Measurements from ENCODE around the gene NACC2. TPM values are rescaled to one million over a fixed set of nuclear protein-coding genes. Genes with fewer than 3 reads are reported as not detected.

Gene NACC2
- total and polyA plus RNA-seq, 9 of the 15 experiments (the other 6 are each of a cell fraction or from before 2014, with no cell fraction given), result 0.70 to 25.1 (median 5.6) TPM

GRCh38 chr9:135992486-135993408, 102.3 kb downstream of the NACC2 start (continued):
- no peak for TF ChIP-seq ZNF609 (CRISPR knock-in tag; IDR thresholded peaks at IDR 0.05; ENCODE audit: borderline replicate concordance)
- TF ChIP-seq, protein P1, sequence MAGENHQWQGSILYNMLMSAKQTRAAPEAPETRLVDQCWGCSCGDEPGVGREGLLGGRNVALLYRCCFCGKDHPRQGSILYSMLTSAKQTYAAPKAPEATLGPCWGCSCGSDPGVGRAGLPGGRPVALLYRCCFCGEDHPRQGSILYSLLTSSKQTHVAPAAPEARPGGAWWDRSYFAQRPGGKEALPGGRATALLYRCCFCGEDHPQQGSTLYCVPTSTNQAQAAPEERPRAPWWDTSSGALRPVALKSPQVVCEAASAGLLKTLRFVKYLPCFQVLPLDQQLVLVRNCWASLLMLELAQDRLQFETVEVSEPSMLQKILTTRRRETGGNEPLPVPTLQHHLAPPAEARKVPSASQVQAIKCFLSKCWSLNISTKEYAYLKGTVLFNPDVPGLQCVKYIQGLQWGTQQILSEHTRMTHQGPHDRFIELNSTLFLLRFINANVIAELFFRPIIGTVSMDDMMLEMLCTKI (IDR thresholded peaks at IDR 0.05; ENCODE audit: partially characterized antibody), result no peak
- TF ChIP-seq FOXK2 (conservative IDR thresholded peaks at IDR 0.05 in 1 of 2, IDR thresholded peaks at IDR 0.05 in 1 of 2; ENCODE audit: low read depth in 2 of 2), result no peak
- TF ChIP-seq RBM39 (optimal IDR thresholded peaks at IDR 0.05; ENCODE audit: low read depth, low read length), result no peak
- peak; percentile 96 for TF ChIP-seq BCOR (IDR thresholded peaks at IDR 0.05)
- TF ChIP-seq ZNF24 (IDR thresholded peaks at IDR 0.05), result no peak
- TF ChIP-seq NONO (IDR thresholded peaks at IDR 0.05; ENCODE audit: low read depth in 2 of 2, low read length in 1 of 2), result 0 out of 4 replicates have a peak, but pooled peaks of 1 of the 2 experiments have one; percentile 32
- TF ChIP-seq ZNF143 (CRISPR knock-in tag; IDR thresholded peaks at IDR 0.05), result no peak
- no peak for TF ChIP-seq RBM34 (IDR thresholded peaks at IDR 0.05; ENCODE audit: borderline replicate concordance, insufficient read depth, low read length)
- TF ChIP-seq HNRNPH1 (optimal IDR thresholded peaks at IDR 0.05; ENCODE audit: low read depth, low read length), result no peak
- TF ChIP-seq RAD21 (CRISPR knock-in tag; conservative IDR thresholded peaks at IDR 0.05 in 1 of 2, IDR thresholded peaks at IDR 0.05 in 1 of 2), result peak in 1 of 2 experiments; percentile 22; a peak in 1 of 4 replicates
- no peak for TF ChIP-seq SRSF9 (IDR thresholded peaks at IDR 0.05; ENCODE audit: borderline replicate concordance, low read depth, low read length)
- peak; percentile 79 for TF ChIP-seq EP300 (IDR thresholded peaks at IDR 0.05; ENCODE audit: low read length)
- peak; percentile 53; the same call in 1 of the 2 replicates for TF ChIP-seq ATF7 (IDR thresholded peaks at IDR 0.05)
- no peak for TF ChIP-seq ESRRB (CRISPR knock-in tag; IDR thresholded peaks at IDR 0.05; ENCODE audit: borderline replicate concordance)
- peak; percentile 12 for TF ChIP-seq RB1 (IDR thresholded peaks at IDR 0.05; ENCODE audit: low read depth)
- TF ChIP-seq TEAD4 (IDR thresholded peaks at IDR 0.05; ENCODE audit: low read length), result peak; percentile 84
- TF ChIP-seq TEAD4 (CRISPR knock-in tag; IDR thresholded peaks at IDR 0.05; ENCODE audit: borderline replicate concordance), result no peak
- TF ChIP-seq ZKSCAN1 (IDR thresholded peaks at IDR 0.05; ENCODE audit: low read depth, low read length), result no peak
- no peak for TF ChIP-seq ZNF507 (tag; conservative IDR thresholded peaks at IDR 0.05)
- TF ChIP-seq MTA3 (IDR thresholded peaks at IDR 0.05; ENCODE audit: borderline replicate concordance), result 0 out of 2 replicates have a peak, but pooled peaks have one; percentile 57
- TF ChIP-seq, protein P2, sequence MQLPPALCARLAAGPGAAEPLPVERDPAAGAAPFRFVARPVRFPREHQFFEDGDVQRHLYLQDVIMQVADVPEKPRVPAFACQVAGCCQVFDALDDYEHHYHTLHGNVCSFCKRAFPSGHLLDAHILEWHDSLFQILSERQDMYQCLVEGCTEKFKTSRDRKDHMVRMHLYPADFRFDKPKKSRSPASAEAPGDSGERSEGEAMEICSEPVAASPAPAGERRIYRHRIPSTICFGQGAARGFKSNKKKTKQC (CRISPR knock-in tag; IDR thresholded peaks at IDR 0.05), result peak; percentile 30; the same call in 1 of the 2 replicates

All from K562 (cell line).